HG03175 (cell line): Measurements from ENCODE around the gene NPHP3.
"Not testable (repeated sequence)": the region's sequence is repeated elsewhere in the genome, so short reads cannot be mapped to it uniquely, and the experiment has no call there.

Experiments
- ATAC-seq: cut with Tn5 transposase; IDR thresholded peaks from one replicate; pipeline ENCODE4 v1.9.1; 2021; ENCODE audit warnings: mild to moderate bottlenecking, moderate library complexity; ENCODE audit not compliant: unreplicated experiment

NPHP3 gene

GRCh38 chr3:132722165-132723023 is at the start of gene NPHP3:
TSS of gene NPHP3 (minus strand) at chr3:132722409. CDS start at chr3:132722355, 54 bp downstream.
- ATAC-seq, result peak; percentile 84

- ATAC-seq, result no peak
Measured at GRCh38 chr3:132758740-132759139, 36.5 kb upstream of the NPHP3 start.

- no peak for ATAC-seq
Measured at GRCh38 chr3:132756108-132756650, 34.0 kb upstream of the NPHP3 start.

GRCh38 chr3:132753946-132754345 is 31.7 kb upstream of the NPHP3 start:
- no peak for ATAC-seq

GRCh38 chr3:132749786-132750185 is 27.6 kb upstream of the NPHP3 start:
- no peak for ATAC-seq

GRCh38 chr3:132746720-132747119 is 24.5 kb upstream of the NPHP3 start:
- not testable (repeated sequence) for ATAC-seq

GRCh38 chr3:132738314-132738713 is 16.1 kb upstream of the NPHP3 start:
- ATAC-seq, result no peak

- no peak for ATAC-seq
Measured at GRCh38 chr3:132735589-132735988, 13.4 kb upstream of the NPHP3 start.

- no peak for ATAC-seq
Measured at GRCh38 chr3:132730891-132731580, 8.8 kb upstream of the NPHP3 start.

GRCh38 chr3:132726341-132726823 is 4.2 kb upstream of the NPHP3 start:
- ATAC-seq, result no peak

- peak; percentile 12 for ATAC-seq
Measured at GRCh38 chr3:132723024-132723950, 1.1 kb upstream of the NPHP3 start.

- peak; percentile 24 for ATAC-seq
Measured at GRCh38 chr3:132721479-132722164, 587 bp downstream of the NPHP3 start.

GRCh38 chr3:132720228-132720627 is 2.0 kb downstream of the NPHP3 start:
- ATAC-seq, result no peak

- no peak for ATAC-seq
Measured at GRCh38 chr3:132716372-132716771, 5.8 kb downstream of the NPHP3 start.

GRCh38 chr3:132713977-132714727 is 8.1 kb downstream of the NPHP3 start:
- no peak for ATAC-seq

- ATAC-seq, result no peak
Measured at GRCh38 chr3:132710311-132710710, 11.9 kb downstream of the NPHP3 start.

- no peak for ATAC-seq
Measured at GRCh38 chr3:132709761-132710160, 12.4 kb downstream of the NPHP3 start.

- ATAC-seq, result no peak
Measured at GRCh38 chr3:132703733-132704132, 18.5 kb downstream of the NPHP3 start.

GRCh38 chr3:132695422-132695821 is 26.8 kb downstream of the NPHP3 start:
- ATAC-seq, result no peak
